ENCODE measurements around the gene NSD2.
"Not testable (repeated sequence)": the region's sequence is repeated elsewhere in the genome, so short reads cannot be mapped to it uniquely, and the experiment has no call there.

NSD2 gene

GRCh38 chr4:1841887-1842210 lies 29.3 kb upstream of the NSD2 start:
- DNase-seq (ENCODE audit: low read depth, low spot score), result no peak

- DNase-seq (ENCODE audit: low read depth, low spot score), result no peak
Measured at GRCh38 chr4:1842339-1842895, 28.8 kb upstream of the NSD2 start.

GRCh38 chr4:1842993-1843448 lies 28.2 kb upstream of the NSD2 start:
- peak; percentile 67 for DNase-seq (ENCODE audit: low read depth, low spot score)

- DNase-seq (ENCODE audit: low read depth, low spot score), result no peak
Measured at GRCh38 chr4:1843852-1844251, 27.3 kb upstream of the NSD2 start.

GRCh38 chr4:1844618-1845017 lies 26.6 kb upstream of the NSD2 start:
- DNase-seq (ENCODE audit: low read depth, low spot score), result not testable (repeated sequence)

- no peak for DNase-seq (ENCODE audit: low read depth, low spot score)
Measured at GRCh38 chr4:1846580-1846979, 24.6 kb upstream of the NSD2 start.

- DNase-seq (ENCODE audit: low read depth, low spot score), result no peak
Measured at GRCh38 chr4:1850276-1850675, 20.9 kb upstream of the NSD2 start.

- DNase-seq (ENCODE audit: low read depth, low spot score), result no peak
Measured at GRCh38 chr4:1851160-1851559, 20.0 kb upstream of the NSD2 start.

- no peak for DNase-seq (ENCODE audit: low read depth, low spot score)
Measured at GRCh38 chr4:1851575-1852410, 19.4 kb upstream of the NSD2 start.

- no peak for DNase-seq (ENCODE audit: low read depth, low spot score)
Measured at GRCh38 chr4:1852904-1853623, 18.1 kb upstream of the NSD2 start.

GRCh38 chr4:1854752-1855151 lies 16.4 kb upstream of the NSD2 start:
- no peak for DNase-seq (ENCODE audit: low read depth, low spot score)

GRCh38 chr4:1855333-1856070 lies 15.7 kb upstream of the NSD2 start:
- DNase-seq (ENCODE audit: low read depth, low spot score), result no peak

- DNase-seq (ENCODE audit: low read depth, low spot score), result peak; percentile 82
Measured at GRCh38 chr4:1856071-1856942, 14.9 kb upstream of the NSD2 start, which contains the start of gene LETM1. Gene LETM1 (minus strand): TSS chr4:1856156. CDS start chr4:1855950, 206 bp downstream.

- DNase-seq (ENCODE audit: low read depth, low spot score), result no peak
Measured at GRCh38 chr4:1856943-1857699, 14.1 kb upstream of the NSD2 start.

GRCh38 chr4:1857931-1858330 lies 13.3 kb upstream of the NSD2 start:
- DNase-seq (ENCODE audit: low read depth, low spot score), result no peak

GRCh38 chr4:1859389-1859753 lies 11.8 kb upstream of the NSD2 start:
- DNase-seq (ENCODE audit: low read depth, low spot score), result no peak

- DNase-seq (ENCODE audit: low read depth, low spot score), result no peak
Measured at GRCh38 chr4:1862055-1862911, 8.9 kb upstream of the NSD2 start.

GRCh38 chr4:1862961-1863296 lies 8.3 kb upstream of the NSD2 start:
- DNase-seq (ENCODE audit: low read depth, low spot score), result no peak

- no peak for DNase-seq (ENCODE audit: low read depth, low spot score)
Measured at GRCh38 chr4:1863297-1864033, 7.7 kb upstream of the NSD2 start.

Data from smooth muscle cell of the brain vasculature (primary cell).